Left forelimb (tissue), 1 donor: Measurements from ENCODE around the gene SAMD8.
"Not testable (repeated sequence)": the region's sequence is repeated elsewhere in the genome, so short reads cannot be mapped to it uniquely, and the experiment has no call there.

ENCODE experiments used
- DNase-seq: peaks from one replicate; pipeline ENCODE4 v3.0.0-alpha.2; 2018; ENCODE audit warnings: low spot score

SAMD8 gene

GRCh38 chr10:75107756-75108683 is 3.4 kb upstream of the SAMD8 start:
- no peak for DNase-seq

GRCh38 chr10:75108684-75109458 is 2.6 kb upstream of the SAMD8 start:
- no peak for DNase-seq

- DNase-seq = no peak
Observed at GRCh38 chr10:75109459-75109778, 2.0 kb upstream of the SAMD8 start.

- DNase-seq = no peak
Observed at GRCh38 chr10:75110006-75110632, 1.3 kb upstream of the SAMD8 start.

GRCh38 chr10:75111907-75112679 is 637 bp downstream of the SAMD8 start:
- DNase-seq = peak; percentile 78

GRCh38 chr10:75115137-75115536 is 3.7 kb downstream of the SAMD8 start:
- DNase-seq = no peak

GRCh38 chr10:75116941-75117775 is 5.7 kb downstream of the SAMD8 start:
- DNase-seq = not testable (repeated sequence)

- no peak for DNase-seq
Observed at GRCh38 chr10:75117995-75118394, 6.5 kb downstream of the SAMD8 start.

- DNase-seq = not testable (repeated sequence)
Observed at GRCh38 chr10:75119444-75120066, 8.1 kb downstream of the SAMD8 start.

- no peak for DNase-seq
Observed at GRCh38 chr10:75121322-75121721, 9.9 kb downstream of the SAMD8 start.

GRCh38 chr10:75122505-75122904 is 11.0 kb downstream of the SAMD8 start:
- no peak for DNase-seq

GRCh38 chr10:75123088-75123682 is 11.7 kb downstream of the SAMD8 start:
- no peak for DNase-seq

GRCh38 chr10:75126277-75126676 is 14.8 kb downstream of the SAMD8 start:
- DNase-seq = no peak

- no peak for DNase-seq
Observed at GRCh38 chr10:75127471-75127870, 16.0 kb downstream of the SAMD8 start.

GRCh38 chr10:75128985-75129384 is 17.5 kb downstream of the SAMD8 start:
- DNase-seq = not testable (repeated sequence)

GRCh38 chr10:75129537-75129936 is 18.1 kb downstream of the SAMD8 start:
- DNase-seq = no peak

GRCh38 chr10:75133701-75134100 is 22.2 kb downstream of the SAMD8 start:
- not testable (repeated sequence) for DNase-seq

GRCh38 chr10:75136346-75136745 is 24.9 kb downstream of the SAMD8 start:
- no peak for DNase-seq

GRCh38 chr10:75137533-75138438 is 26.3 kb downstream of the SAMD8 start:
- no peak for DNase-seq
